Activated B cell treated with CpG ODN at 0.5 μM for 24 hours (primary cell): ENCODE results near the gene SLC12A9. TPM values are rescaled to one million over a fixed set of nuclear protein-coding genes. Genes with fewer than 3 reads are reported as not detected.

Experiments
- ATAC-seq: fragments of 200-7000 bp; cut with Tn5 transposase; one replicate; pipeline ENCODE4 v1.10.0; 2021; ENCODE audit warnings: low read depth, mild to moderate bottlenecking, moderate library complexity
- CTCF ChIA-PET: fragments of 350-600 bp; sonication (Branson Sonifier 250); formaldehyde crosslinking; loops from one replicate; lab custom pipeline; 2021; ENCODE audit warnings: antibody characterized with exemption; lab: Charles Lee
- POLR2A ChIA-PET: fragments of 350-600 bp; sonication (Branson Sonifier 250); formaldehyde crosslinking; loops from one replicate; lab custom pipeline; 2021; ENCODE audit warnings: antibody characterized with exemption; lab: Charles Lee
- DNase-seq: peaks from one replicate; pipeline ENCODE4 v3.0.0; 2022
- H3K27ac Mint-ChIP-seq: one replicate; pipeline ENCODE4 v1.8.0; 2020; ENCODE audit warnings: mixed read lengths
- H3K27me3 Mint-ChIP-seq: one replicate; pipeline ENCODE4 v1.8.0; 2021; ENCODE audit warnings: mixed read lengths
- H3K36me3 Mint-ChIP-seq: one replicate; pipeline ENCODE4 v1.8.0; 2021; ENCODE audit warnings: low read depth, mixed read lengths
- H3K4me1 Mint-ChIP-seq: one replicate; pipeline ENCODE4 v1.8.0; 2021; ENCODE audit warnings: mixed read lengths
- H3K4me3 Mint-ChIP-seq: one replicate; pipeline ENCODE4 v1.8.0; 2020; ENCODE audit warnings: mild to moderate bottlenecking, mixed read lengths
- H3K9me3 Mint-ChIP-seq: one replicate; pipeline ENCODE4 v1.8.0; 2020; ENCODE audit warnings: mixed read lengths
- intact Hi-C: fragments of 100-400 bp; cut with micrococcal nuclease; formaldehyde crosslinking; loops from one replicate; pipeline ENCODE4 v1.15.1; 2024
- total RNA-seq: library from RNA; stranded (reverse); gene quantifications from 2 replicates; pipeline ENCODE4 v1.2.3, GENCODE V29; 2022
- TF ChIP-seq, protein P1 (sequence below): fragments of 200-600 bp; IDR thresholded peaks from one replicate; pipeline ENCODE4 v1.8.0; 2022; ENCODE audit warnings: antibody characterized with exemption, mild to moderate bottlenecking

Gene SLC12A9
- total RNA-seq, 1 donor from 2014 or later, result 48.9 TPM

DNA sequence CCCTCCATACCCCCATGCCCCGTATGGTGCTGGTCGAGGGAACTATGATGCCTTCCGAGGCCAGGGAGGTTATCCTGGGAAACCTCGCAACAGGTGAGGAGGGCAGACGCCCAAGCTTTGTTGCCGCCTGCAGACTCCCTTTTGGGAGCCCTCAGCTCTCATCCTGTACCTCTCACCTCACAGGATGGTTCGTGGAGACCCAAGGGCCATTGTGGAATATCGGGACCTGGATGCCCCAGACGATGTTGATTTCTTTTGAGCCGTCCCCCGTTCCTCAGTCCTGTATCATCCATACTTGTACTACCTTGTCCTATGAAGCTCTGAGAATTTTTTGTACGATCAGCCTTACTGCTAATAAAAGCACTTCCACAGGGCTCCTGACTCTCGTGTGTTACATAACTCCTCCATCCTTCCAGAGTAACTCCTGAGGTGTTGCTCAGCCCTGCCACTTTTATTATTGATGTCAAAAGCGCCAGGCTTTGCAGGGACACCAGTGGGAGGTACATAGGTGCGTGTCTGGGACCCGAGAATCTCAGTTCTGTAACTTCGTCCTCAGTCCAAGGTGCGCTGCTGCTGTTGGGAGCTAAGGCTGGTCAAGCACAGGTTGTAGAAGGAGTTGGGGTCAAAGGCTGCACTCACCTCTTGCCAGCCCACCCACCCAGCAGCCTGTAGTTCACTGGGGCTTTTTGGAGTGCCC, 35.9 kb downstream of the SLC12A9 start:
- POLR2A ChIA-PET, result interaction anchor here (1.0 to 7.3 kb wide), 5 partner anchors 15 to 806 kb away, joined by 3 to 254 read pairs (median 6); partner anchors contain the start of genes GIGYF1 and SRRT
- H3K27me3 Mint-ChIP-seq, result peaks cover 18% of the 10 kb centered on the region
- H3K4me3 Mint-ChIP-seq, result peak overlapping the region; percentile 87
- H3K4me1 Mint-ChIP-seq, result peaks cover 53% of the 10 kb centered on the region
- CTCF ChIA-PET, result interaction anchor here (0.6 kb wide), 1 partner anchor 37 kb away, joined by 3 read pairs; no protein-coding TSS in a partner anchor
- peak overlapping the region; percentile 91 for H3K27ac Mint-ChIP-seq
- TF ChIP-seq, protein P1, sequence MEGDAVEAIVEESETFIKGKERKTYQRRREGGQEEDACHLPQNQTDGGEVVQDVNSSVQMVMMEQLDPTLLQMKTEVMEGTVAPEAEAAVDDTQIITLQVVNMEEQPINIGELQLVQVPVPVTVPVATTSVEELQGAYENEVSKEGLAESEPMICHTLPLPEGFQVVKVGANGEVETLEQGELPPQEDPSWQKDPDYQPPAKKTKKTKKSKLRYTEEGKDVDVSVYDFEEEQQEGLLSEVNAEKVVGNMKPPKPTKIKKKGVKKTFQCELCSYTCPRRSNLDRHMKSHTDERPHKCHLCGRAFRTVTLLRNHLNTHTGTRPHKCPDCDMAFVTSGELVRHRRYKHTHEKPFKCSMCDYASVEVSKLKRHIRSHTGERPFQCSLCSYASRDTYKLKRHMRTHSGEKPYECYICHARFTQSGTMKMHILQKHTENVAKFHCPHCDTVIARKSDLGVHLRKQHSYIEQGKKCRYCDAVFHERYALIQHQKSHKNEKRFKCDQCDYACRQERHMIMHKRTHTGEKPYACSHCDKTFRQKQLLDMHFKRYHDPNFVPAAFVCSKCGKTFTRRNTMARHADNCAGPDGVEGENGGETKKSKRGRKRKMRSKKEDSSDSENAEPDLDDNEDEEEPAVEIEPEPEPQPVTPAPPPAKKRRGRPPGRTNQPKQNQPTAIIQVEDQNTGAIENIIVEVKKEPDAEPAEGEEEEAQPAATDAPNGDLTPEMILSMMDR, result no peak
- ATAC-seq (no peak), DNase-seq (no peak)
- H3K36me3 Mint-ChIP-seq, result peaks cover 52% of the 10 kb centered on the region
- H3K9me3 Mint-ChIP-seq, result peaks cover 2% of the 10 kb centered on the region
- intact Hi-C loops, result loop anchor here (2.0 to 5.0 kb wide), 2 partner anchors 276 to 806 kb away; partner anchors contain the start of genes VGF and ZNF3

DNA sequence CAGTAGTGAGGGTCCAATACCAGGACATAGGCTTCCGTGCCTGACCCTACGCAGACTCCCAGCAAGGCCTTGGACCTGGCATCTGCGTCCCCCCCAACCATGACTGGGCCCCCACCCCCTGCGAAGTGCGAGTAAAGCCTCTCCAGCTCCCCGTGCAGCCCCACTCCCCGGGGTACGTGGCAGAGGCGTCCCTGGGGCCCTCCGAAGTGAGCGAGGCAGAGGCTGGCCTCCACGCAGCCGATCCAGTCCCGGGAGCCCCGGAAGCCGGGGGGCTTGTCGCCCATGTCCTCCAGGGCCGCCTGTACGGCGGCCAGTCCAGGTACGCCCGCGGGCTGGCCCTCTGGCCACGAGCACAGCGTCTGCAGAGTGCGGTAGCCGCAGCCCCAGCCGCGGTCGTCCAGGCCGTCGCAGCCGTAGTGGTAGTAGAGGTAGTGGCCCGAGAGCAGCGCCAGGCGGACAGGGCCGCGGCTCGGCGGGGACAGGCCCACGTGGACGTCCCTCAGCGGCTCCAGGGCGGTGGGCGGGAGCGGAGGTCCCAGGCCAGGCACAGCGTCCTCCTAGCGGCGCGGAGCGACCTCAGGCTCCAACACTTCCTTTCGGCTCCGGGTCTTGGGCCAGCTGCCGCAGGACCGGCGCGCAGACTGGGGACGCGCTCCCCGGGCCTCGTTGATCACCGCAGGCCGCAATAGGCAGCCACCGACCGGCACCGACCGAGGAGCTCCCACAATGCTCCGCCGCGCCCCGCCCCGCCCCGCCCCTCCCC, 36.7 kb downstream of the SLC12A9 start, which contains the start of gene UFSP1:
TSS of gene UFSP1 (minus strand) at position 728 of the 763 bp plus-strand sequence. CDS start at position 284, 444 bp downstream.
- Mint-ChIP-seq H3K27ac (peak within 1 kb of the TSS; percentile 91), H3K9me3 (peaks cover 2% of the 10 kb centered on the region), H3K27me3 (peaks cover 21% of the 10 kb centered on the region), H3K4me1 (peaks cover 54% of the 10 kb centered on the region), H3K4me3 (peak within 1 kb of the TSS; percentile 87), H3K36me3 (peaks cover 45% of the 10 kb centered on the region)
- POLR2A ChIA-PET, result interaction anchor here (0.5 to 7.3 kb wide), 27 partner anchors 16 to 1514 kb away, joined by 3 to 254 read pairs (median 5); partner anchors contain the start of genes AP4M1, FBXO24, LRCH4 and MCM7
- intact Hi-C loops, result loop anchor here (2.0 to 5.0 kb wide), 2 partner anchors 276 to 807 kb away; partner anchors contain the start of genes VGF and ZNF3
- TF ChIP-seq, protein P1, result no peak
- no peak for ATAC-seq
- no peak for DNase-seq
- CTCF ChIA-PET, result interaction anchor here (0.8 to 1.5 kb wide), 9 partner anchors 9 to 303 kb away, joined by 3 to 8 read pairs (median 4); partner anchors contain the start of genes POP7, SLC12A9 and SRRT

DNA sequence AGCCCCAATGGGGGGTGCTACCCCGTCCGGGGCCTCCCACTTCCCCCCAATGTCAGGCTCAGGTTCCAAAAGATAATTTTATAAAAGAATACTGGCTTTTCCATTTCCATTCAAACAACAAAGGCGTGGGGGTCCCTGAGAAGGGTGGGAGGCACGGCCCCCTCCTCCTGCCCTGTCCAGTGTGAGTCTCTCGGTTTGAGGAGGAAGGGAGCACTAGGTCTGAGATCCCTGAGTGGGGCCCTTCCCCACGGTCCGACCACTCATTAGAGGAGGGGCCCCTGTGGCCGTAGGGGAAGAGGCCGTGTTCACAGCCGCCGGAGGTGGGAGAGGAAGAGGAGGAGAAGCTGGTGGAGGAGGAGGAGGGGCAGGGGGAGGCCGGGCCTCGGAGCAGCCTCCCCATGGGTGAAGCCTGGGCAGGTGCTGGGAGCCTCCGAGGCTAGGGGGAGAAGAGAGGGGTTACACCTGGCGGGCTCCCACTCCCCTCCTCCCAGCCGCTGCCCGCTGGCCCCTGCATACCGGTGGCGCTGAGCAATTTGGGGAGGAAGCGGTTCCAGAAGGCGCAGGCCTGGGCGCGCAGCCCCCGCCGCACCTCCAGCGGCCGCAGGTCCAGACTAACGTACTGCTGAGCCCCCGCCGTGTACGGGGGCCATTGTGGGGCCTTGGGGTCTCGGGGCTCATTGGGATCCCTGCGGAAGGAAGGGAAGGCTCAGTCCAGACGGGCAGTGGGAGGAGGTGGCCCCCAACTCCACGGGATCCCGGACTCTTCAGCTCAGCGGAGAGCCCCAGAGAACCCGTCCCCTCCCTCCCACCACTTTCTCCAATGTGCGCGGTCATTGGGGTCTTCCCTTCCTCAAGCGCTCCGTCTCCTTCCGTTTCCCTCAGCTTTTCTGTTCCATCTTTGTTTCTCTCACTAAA, 38.4 kb downstream of the SLC12A9 start:
- ChIA-PET CTCF (interaction anchor here (1.4 to 1.5 kb wide), 2 partner anchors 38 to 186 kb away, joined by 4 to 6 read pairs; partner anchors contain the start of gene SLC12A9), POLR2A (interaction anchor here (0.6 to 7.3 kb wide), 7 partner anchors 16 to 462 kb away, joined by 5 to 254 read pairs (median 12); partner anchors contain the start of genes MEPCE, PLOD3, POP7 and SRRT)
- Mint-ChIP-seq H3K27ac (no peak overlapping the region), H3K4me1 (peaks cover 44% of the 10 kb centered on the region), H3K4me3 (peak overlapping the region; percentile 87), H3K9me3 (peaks cover 2% of the 10 kb centered on the region), H3K27me3 (peaks cover 24% of the 10 kb centered on the region), H3K36me3 (peaks cover 27% of the 10 kb centered on the region)
- TF ChIP-seq, protein P1, result no peak
- intact Hi-C loops, result loop anchor here (2.0 kb wide), 1 partner anchor 972 kb away; the partner anchor contains the start of gene TRIM4
- ATAC-seq, result no peak
- DNase-seq, result no peak

GRCh38 chr7:100891568-100892247, 39.2 kb downstream of the SLC12A9 start:
- ATAC-seq (no peak), DNase-seq (no peak)
- peaks cover 2% of the 10 kb centered on the region for H3K9me3 Mint-ChIP-seq
- CTCF ChIA-PET, result no interaction called here
- no peak overlapping the region for H3K27ac Mint-ChIP-seq
- intact Hi-C loops, result loop anchor here (2.0 kb wide), 1 partner anchor 973 kb away; the partner anchor contains the start of gene TRIM4
- TF ChIP-seq, protein P1, result no peak
- H3K4me1 Mint-ChIP-seq, result peaks cover 45% of the 10 kb centered on the region
- peaks cover 19% of the 10 kb centered on the region for H3K36me3 Mint-ChIP-seq
- peaks cover 29% of the 10 kb centered on the region for H3K27me3 Mint-ChIP-seq
- H3K4me3 Mint-ChIP-seq, result peak overlapping the region; percentile 41
- POLR2A ChIA-PET, result interaction anchor here (0.6 to 1.8 kb wide), 2 partner anchors 17 to 226 kb away, joined by 5 to 12 read pairs; partner anchors contain the start of gene SRRT
